Measurements from ENCODE around the gene AP1G2. TPM values are rescaled to one million over a fixed set of nuclear protein-coding genes. Genes with fewer than 3 reads are reported as not detected.

AP1G2 gene
- total and polyA plus RNA-seq, 2 of the 13 experiments (the other 11 are each of a cell fraction or from before 2014, with no cell fraction given) = 96.9 to 611 TPM

GRCh38 chr14:23583761-23584526 lies 16.4 kb upstream of the AP1G2 start (continued):
- TF ChIP-seq ZNF552 (CRISPR knock-in tag; IDR thresholded peaks at IDR 0.05; ENCODE audit: borderline replicate concordance) = peak; percentile 94
- peak; percentile 46; the same call in 1 of the 2 replicates for TF ChIP-seq TAF1 (CRISPR knock-in tag; IDR thresholded peaks at IDR 0.05)
- TF ChIP-seq ZNF709 (CRISPR knock-in tag; IDR thresholded peaks at IDR 0.05) = peak; percentile 98
- peak; percentile 84; the same call in 1 of the 2 replicates for TF ChIP-seq DNMT3B (CRISPR knock-in tag; conservative IDR thresholded peaks at IDR 0.05)
- peak; percentile 68 for TF ChIP-seq ZNF768 (CRISPR knock-in tag; IDR thresholded peaks at IDR 0.05)
- TF ChIP-seq SOX6 (IDR thresholded peaks at IDR 0.05) = 0 out of 2 replicates have a peak, but pooled peaks have one; percentile 22
- TF ChIP-seq SOX6 (CRISPR knock-in tag; IDR thresholded peaks at IDR 0.05) = peak; percentile 78; the same call in 1 of the 2 replicates
- peak; percentile 93 for TF ChIP-seq IRF1 (CRISPR knock-in tag; IDR thresholded peaks at IDR 0.05; ENCODE audit: low read depth)
- peak; percentile 27; the same call in 1 of the 2 replicates for TF ChIP-seq STAT6 (CRISPR knock-in tag; IDR thresholded peaks at IDR 0.05; ENCODE audit: borderline replicate concordance)
- TF ChIP-seq ZNF550 (CRISPR knock-in tag; IDR thresholded peaks at IDR 0.05; ENCODE audit: borderline replicate concordance) = peak; percentile 94; the same call in 1 of the 2 replicates
- TF ChIP-seq ZNF776 (CRISPR knock-in tag; IDR thresholded peaks at IDR 0.05) = peak; percentile 90
- peak; percentile 84; the same call in 1 of the 2 replicates for TF ChIP-seq ZNF567 (CRISPR knock-in tag; IDR thresholded peaks at IDR 0.05; ENCODE audit: borderline replicate concordance)
- TF ChIP-seq AFF4 (CRISPR knock-in tag; IDR thresholded peaks at IDR 0.05) = peak; percentile 99
- TF ChIP-seq NR0B2 (CRISPR knock-in tag; IDR thresholded peaks at IDR 0.05) = peak; percentile 74; the same call in 1 of the 2 replicates
- peak; percentile 83; the same call in 1 of the 2 replicates for TF ChIP-seq JDP2 (CRISPR knock-in tag; IDR thresholded peaks at IDR 0.05; ENCODE audit: borderline replicate concordance)
- TF ChIP-seq ZMYM4 (CRISPR knock-in tag; IDR thresholded peaks at IDR 0.05) = peak; percentile 95
- peak; percentile 88; the same call in 1 of the 2 replicates for TF ChIP-seq NFKBIZ (CRISPR knock-in tag; IDR thresholded peaks at IDR 0.05)
- TF ChIP-seq NFYC (CRISPR knock-in tag; IDR thresholded peaks at IDR 0.05) = peak; percentile 84
- peak; percentile 94; the same call in 1 of the 2 replicates for TF ChIP-seq ZNF556 (CRISPR knock-in tag; IDR thresholded peaks at IDR 0.05; ENCODE audit: borderline replicate concordance)
- TF ChIP-seq ETV5 (CRISPR knock-in tag; IDR thresholded peaks at IDR 0.05; ENCODE audit: borderline replicate concordance) = peak; percentile 22
- peak; percentile 59 for TF ChIP-seq RXRA (CRISPR knock-in tag; IDR thresholded peaks at IDR 0.05)
- peak; percentile 61; the same call in 1 of the 2 replicates for TF ChIP-seq FOSL2 (CRISPR knock-in tag; IDR thresholded peaks at IDR 0.05)
